Stomach (tissue), 9 donors: ENCODE data around the gene PLEKHH1. TPM values are rescaled to one million over a fixed set of nuclear protein-coding genes. Genes with fewer than 3 reads are reported as not detected.

ENCODE experiments used
- DNase-seq, 2 donors: peaks; one replicate each; pipeline versions ENCODE4 v3.0.0 to v3.0.0-alpha.2; 2013 to 2019
- H3K27ac ChIP-seq, 5 donors: fragments of 200-600 bp in 4 of 5; sonication (generic) in 4 of 5; one replicate each; pipeline ENCODE4 v1.5.1; 2013 to 2019; ENCODE audit warnings: mild to moderate bottlenecking in 1 of 5, moderate library complexity in 1 of 5
- H3K27me3 ChIP-seq, 3 donors: fragments of 200-600 bp; sonication (generic); one replicate each; pipeline ENCODE4 v1.5.1; 2017 to 2019; ENCODE audit warnings: mixed run types in 1 of 3
- H3K36me3 ChIP-seq, 4 donors: fragments of 200-600 bp; sonication (generic); 1 replicate in 3 of 4; 2 replicates in 1 of 4; pipeline ENCODE4 v1.5.1; 2016 to 2019
- H3K4me1 ChIP-seq, 4 donors: fragments of 200-600 bp; sonication (generic); one replicate each; pipeline ENCODE4 v1.5.1; 2016 to 2019
- H3K4me3 ChIP-seq, 4 donors: fragments of 200-600 bp; sonication (generic) in 3 of 4; one replicate each; pipeline ENCODE4 v1.5.1; 2016 to 2019; ENCODE audit warnings: mild to moderate bottlenecking in 1 of 4
- H3K9me3 ChIP-seq, 4 donors: fragments of 200-600 bp; sonication (generic); one replicate each; pipeline ENCODE4 v1.5.1; 2016 to 2019
- EP300 ChIP-seq: sonication (generic); formaldehyde crosslinking; IDR thresholded peaks from one replicate; pipeline ENCODE4 v1.6.1; 2017; ENCODE audit warnings: antibody characterized with exemption
- POLR2A ChIP-seq, 4 donors: fragments of 450-650 bp; IDR thresholded peaks; one replicate each; pipeline ENCODE4 v1.6.1; 2016; ENCODE audit warnings: antibody characterized with exemption in 4 of 4, control low read depth in 2 of 4, mild to moderate bottlenecking in 1 of 4, moderate library complexity in 1 of 4
- POLR2AphosphoS5 ChIP-seq, 3 donors: sonication (generic); formaldehyde crosslinking; IDR thresholded peaks; one replicate each; pipeline ENCODE4 v1.6.1; 2016; ENCODE audit warnings: antibody characterized with exemption in 3 of 3
- WGBS, 5 donors: extraction: QIAGEN DNeasy Blood & Tissue Kit in 3 of 5; methylation state at CpG; one replicate each; pipeline versions ENCODE4 v1.1.5 to v1.1.7; 2013 to 2018; 5-methylcytosine and 5-hydroxymethylcytosine counted together
- intact Hi-C: fragments of 100-400 bp; cut with DNase I; formaldehyde crosslinking; loops from one replicate; pipeline ENCODE4 v1.15.1; 2023; ENCODE audit warnings: low total_unique reads
- polyA plus RNA-seq, 3 donors: library from polyadenylated mRNA; stranded (reverse); fragments of 200-250 nt; gene quantifications; one replicate each; pipeline ENCODE4 v1.2.3, GENCODE V29; 2013
- total RNA-seq, 5 donors: library from RNA; depleted of rRNA; stranded (reverse); fragments of >200 nt; gene quantifications; one replicate each; pipeline versions ENCODE4 v1.1.0 to v1.2.3, GENCODE V29; 2014 to 2016
- TF ChIP-seq, protein P1 (sequence below), 7 experiments: fragments of 450-650 bp in 4 of 7; fragments of 200-600 bp in 3 of 7; sonication (generic) in 3 of 7; IDR thresholded peaks; one replicate each; pipeline ENCODE4 v1.5.1; 2016 to 2019; ENCODE audit warnings: antibody characterized with exemption in 7 of 7, control low read depth in 2 of 7, mild to moderate bottlenecking in 1 of 7
- donor health status: healthy with polysubstance abuse.
- donor health status: Bipolar disorder and iron deficiency.
- donor health status: healthy.

The PLEKHH1 gene
- total and polyA plus RNA-seq, 8 donors: 3.8 to 136 (median 31.4) TPM

DNA sequence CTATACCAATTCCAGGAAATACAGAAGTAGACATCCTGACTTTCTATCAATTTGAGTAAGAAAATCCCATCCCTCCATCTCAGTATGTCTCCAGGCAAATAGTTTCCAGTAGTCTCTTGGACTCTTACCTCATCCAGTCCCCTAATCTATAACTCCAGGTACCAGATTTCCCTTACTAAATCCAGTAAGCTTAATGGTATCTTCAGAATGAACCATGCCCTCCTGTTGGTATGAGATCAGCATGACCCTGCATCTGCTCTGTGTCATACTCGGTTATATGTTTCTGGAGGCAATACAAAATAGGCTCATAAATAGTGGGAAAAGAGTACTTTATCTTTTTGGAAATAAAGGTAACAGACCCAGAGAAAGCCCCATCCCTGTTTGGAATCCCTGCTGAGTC is 48.6 kb downstream of the PLEKHH1 start:
- H3K36me3 ChIP-seq: peaks cover 16 to 82% (median 72%) of the 10 kb centered on the region in 4 donors
- no peaks in the 10 kb centered on the region for H3K9me3 ChIP-seq
- no peak overlapping the region for H3K4me3 ChIP-seq
- TF ChIP-seq EP300 (no peak), POLR2A (IDR thresholded peaks at IDR 0.05) (no peak)
- WGBS, 5 donors: 80 to 100% (median 95%) methylated on average over 1 of the region's 1 CpG
- no peak overlapping the region for H3K27ac ChIP-seq
- intact Hi-C loops: no loop called here
- no peak for DNase-seq
- H3K27me3 ChIP-seq: no peaks in the 10 kb centered on the region
- no peaks in the 10 kb centered on the region for H3K4me1 ChIP-seq

DNA sequence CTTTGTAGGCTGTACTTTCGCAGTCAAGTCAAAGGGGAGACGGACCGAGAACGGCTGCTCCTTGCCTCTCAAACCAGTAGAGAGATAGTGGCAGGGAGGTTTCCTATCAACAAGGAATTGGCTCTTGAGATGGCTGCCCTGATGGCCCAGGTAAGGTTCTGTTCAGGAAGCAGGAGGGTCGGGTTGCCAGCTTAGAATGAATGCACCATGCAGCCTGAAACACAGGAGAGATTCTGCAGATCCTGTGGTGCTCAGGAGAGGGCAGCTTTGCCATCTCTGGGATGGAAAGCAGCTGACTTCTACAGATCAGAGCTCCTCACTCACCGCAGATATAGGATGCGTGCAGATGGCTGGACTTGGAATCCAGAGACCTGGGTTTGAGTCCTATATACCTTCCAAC is 49.0 kb downstream of the PLEKHH1 start:
- TF ChIP-seq POLR2AphosphoS5 (IDR thresholded peaks at IDR 0.05) (no peak), EP300 (no peak), POLR2A (IDR thresholded peaks at IDR 0.05) (no peak)
- TF ChIP-seq, protein P1, sequence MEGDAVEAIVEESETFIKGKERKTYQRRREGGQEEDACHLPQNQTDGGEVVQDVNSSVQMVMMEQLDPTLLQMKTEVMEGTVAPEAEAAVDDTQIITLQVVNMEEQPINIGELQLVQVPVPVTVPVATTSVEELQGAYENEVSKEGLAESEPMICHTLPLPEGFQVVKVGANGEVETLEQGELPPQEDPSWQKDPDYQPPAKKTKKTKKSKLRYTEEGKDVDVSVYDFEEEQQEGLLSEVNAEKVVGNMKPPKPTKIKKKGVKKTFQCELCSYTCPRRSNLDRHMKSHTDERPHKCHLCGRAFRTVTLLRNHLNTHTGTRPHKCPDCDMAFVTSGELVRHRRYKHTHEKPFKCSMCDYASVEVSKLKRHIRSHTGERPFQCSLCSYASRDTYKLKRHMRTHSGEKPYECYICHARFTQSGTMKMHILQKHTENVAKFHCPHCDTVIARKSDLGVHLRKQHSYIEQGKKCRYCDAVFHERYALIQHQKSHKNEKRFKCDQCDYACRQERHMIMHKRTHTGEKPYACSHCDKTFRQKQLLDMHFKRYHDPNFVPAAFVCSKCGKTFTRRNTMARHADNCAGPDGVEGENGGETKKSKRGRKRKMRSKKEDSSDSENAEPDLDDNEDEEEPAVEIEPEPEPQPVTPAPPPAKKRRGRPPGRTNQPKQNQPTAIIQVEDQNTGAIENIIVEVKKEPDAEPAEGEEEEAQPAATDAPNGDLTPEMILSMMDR (IDR thresholded peaks at IDR 0.05): no peak
- intact Hi-C loops: no loop called here
- Histone ChIP-seq H3K9me3 (no peaks in the 10 kb centered on the region), H3K27me3 (no peaks in the 10 kb centered on the region), H3K4me3 (no peak overlapping the region), H3K4me1 (no peaks in the 10 kb centered on the region), H3K36me3 (peaks cover 16 to 83% (median 76%) of the 10 kb centered on the region in 4 donors), H3K27ac (no peak overlapping the region)
- WGBS, 5 donors: 80 to 89% (median 81%) methylated on average over 7 of the region's 7 CpGs
- DNase-seq: no peak

DNA sequence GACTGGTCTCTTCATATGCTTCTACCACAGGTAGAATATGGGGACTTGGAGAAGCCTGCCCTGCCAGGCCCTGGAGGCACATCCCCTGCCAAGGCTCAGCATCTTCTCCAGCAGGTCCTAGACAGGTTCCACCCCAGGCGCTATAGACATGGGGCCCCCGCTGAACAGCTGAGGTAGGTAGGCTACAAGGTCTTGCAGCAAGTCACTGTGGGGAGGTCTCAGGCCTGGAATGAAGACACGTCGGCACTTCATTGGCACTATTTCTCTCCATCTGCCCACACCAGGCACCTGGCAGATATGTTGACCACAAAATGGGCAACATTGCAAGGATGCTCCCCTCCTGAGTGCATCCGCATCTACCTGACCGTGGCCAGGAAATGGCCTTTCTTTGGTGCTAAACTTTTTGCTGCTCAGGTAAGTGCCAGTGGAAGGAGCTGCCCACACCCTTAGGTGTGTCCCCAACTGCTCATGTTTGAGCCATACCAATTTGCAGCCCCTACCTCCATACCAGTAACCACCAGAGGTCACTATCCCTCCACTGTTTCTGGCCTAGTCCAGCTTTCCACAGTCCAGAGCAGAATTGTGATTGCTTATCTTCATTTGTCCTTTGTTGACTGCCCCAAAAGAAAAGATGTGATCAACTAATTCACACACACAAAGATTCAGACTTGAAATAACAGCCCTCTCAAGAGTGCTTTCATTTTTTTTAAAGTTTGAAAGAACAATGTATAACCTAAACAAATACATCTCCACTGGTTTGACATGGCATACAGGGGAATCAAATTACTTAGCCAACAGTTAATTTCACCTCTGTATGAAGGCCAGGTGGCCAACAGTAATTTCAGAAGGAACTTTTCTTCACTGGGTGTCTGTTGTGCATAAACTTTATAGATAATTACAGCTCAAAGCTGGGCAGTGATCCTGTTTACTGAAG is 50.9 kb downstream of the PLEKHH1 start:
- Histone ChIP-seq H3K9me3 (no peaks in the 10 kb centered on the region), H3K27ac (no peak overlapping the region), H3K4me3 (no peak overlapping the region), H3K36me3 (peaks cover 16 to 90% (median 82%) of the 10 kb centered on the region in 4 donors), H3K4me1 (no peaks in the 10 kb centered on the region), H3K27me3 (no peaks in the 10 kb centered on the region)
- 69 to 88% (median 86%) methylated on average over 6 of the region's 6 CpGs for WGBS, 5 donors
- TF ChIP-seq EP300: no peak
- TF ChIP-seq POLR2A (IDR thresholded peaks at IDR 0.05): no peak
- TF ChIP-seq, protein P1 (IDR thresholded peaks at IDR 0.05): peak in 5 of 7 experiments; percentile 43 to 70 (median 52)
- peak in 1 of 3 donors; percentile 53 for TF ChIP-seq POLR2AphosphoS5 (IDR thresholded peaks at IDR 0.05)
- DNase-seq: peak; percentile 42 to 83
- intact Hi-C loops: no loop called here

DNA sequence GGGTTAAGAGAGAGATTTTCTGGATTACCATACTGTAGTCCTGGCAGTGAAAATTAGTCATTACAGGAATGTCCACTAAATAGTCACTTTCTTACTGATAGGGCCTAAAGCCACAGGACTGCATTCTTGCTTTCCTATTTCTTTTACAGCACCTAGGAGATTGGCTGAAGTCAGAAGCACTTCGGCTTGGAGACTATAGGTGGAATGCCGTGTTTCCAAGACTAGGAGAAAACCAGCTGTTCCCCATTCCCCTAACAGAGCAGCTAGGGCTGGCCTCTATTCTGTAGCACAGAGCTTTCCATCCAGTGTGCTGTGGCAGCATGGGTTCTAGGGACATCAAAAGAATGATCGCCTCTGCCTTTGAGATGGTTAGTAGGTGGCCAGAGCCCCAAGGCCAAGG is 51.9 kb downstream of the PLEKHH1 start:
- intact Hi-C loops: no loop called here

More for the DNA sequence above, 51.9 kb downstream of the PLEKHH1 start:
- Histone ChIP-seq H3K27me3 (no peaks in the 10 kb centered on the region), H3K4me1 (no peaks in the 10 kb centered on the region), H3K9me3 (no peaks in the 10 kb centered on the region), H3K36me3 (peaks cover 15 to 90% (median 82%) of the 10 kb centered on the region in 4 donors), H3K27ac (no peak overlapping the region), H3K4me3 (no peak overlapping the region)
- TF ChIP-seq POLR2AphosphoS5 (IDR thresholded peaks at IDR 0.05) (no peak), EP300 (no peak), POLR2A (IDR thresholded peaks at IDR 0.05) (no peak)
- TF ChIP-seq, protein P1 (IDR thresholded peaks at IDR 0.05): no peak
- no peak for DNase-seq
- 85 to 95% (median 92%) methylated on average over 3 of the region's 3 CpGs for WGBS, 5 donors
